H9 (cell line): ENCODE results near the gene DGKD. TPM values are rescaled to one million over a fixed set of nuclear protein-coding genes. Genes with fewer than 3 reads are reported as not detected.

Source experiments
- DNase-seq: peaks from one replicate; pipeline ENCODE4 v3.0.0-alpha.2; 2017
- H2AFZ ChIP-seq: one replicate; pipeline ENCODE4 v1.6.1; 2013; ENCODE audit warnings: mild to moderate bottlenecking, low read length, control low read depth, moderate library complexity
- H2AK5ac ChIP-seq: 2 replicates; pipeline ENCODE4 v1.6.1; 2013; ENCODE audit warnings: low read length, control low read depth, mixed read lengths; ENCODE audit not compliant: insufficient read length
- H2BK120ac ChIP-seq: one replicate; pipeline ENCODE4 v1.6.1; 2013; ENCODE audit warnings: low read depth, mild to moderate bottlenecking, low read length, control low read depth, inconsistent platforms; ENCODE audit not compliant: poor library complexity, severe bottlenecking
- H2BK12ac ChIP-seq: 2 replicates; pipeline ENCODE4 v1.6.1; 2013; ENCODE audit warnings: low read length, control low read depth, mixed read lengths, low read depth; ENCODE audit not compliant: insufficient read length
- H2BK15ac ChIP-seq: 2 replicates; pipeline ENCODE4 v1.6.1; 2013; ENCODE audit warnings: low read depth, low read length, control low read depth
- H2BK20ac ChIP-seq: one replicate; pipeline ENCODE4 v1.6.1; 2013; ENCODE audit warnings: low read depth, mild to moderate bottlenecking, low read length, control low read depth, inconsistent platforms; ENCODE audit not compliant: poor library complexity, severe bottlenecking
- H2BK5ac ChIP-seq: 2 replicates; pipeline ENCODE4 v1.6.1; 2013; ENCODE audit warnings: low read length, control low read depth, mixed read lengths; ENCODE audit not compliant: insufficient read length
- H3K14ac ChIP-seq: 2 replicates; pipeline ENCODE4 v1.6.1; 2013; ENCODE audit warnings: low read length, control low read depth; ENCODE audit not compliant: insufficient read depth
- H3K18ac ChIP-seq: 2 replicates; pipeline ENCODE4 v1.6.1; 2013; ENCODE audit warnings: low read depth, mild to moderate bottlenecking, mixed read lengths, low read length, control low read depth; ENCODE audit not compliant: insufficient read length
- H3K23ac ChIP-seq: 2 replicates; pipeline ENCODE4 v1.6.1; 2013; ENCODE audit warnings: low read length, control low read depth, mixed read lengths, low read depth; ENCODE audit not compliant: insufficient read length
- H3K23me2 ChIP-seq: 2 replicates; pipeline ENCODE4 v1.6.1; 2013; ENCODE audit warnings: low read depth, mild to moderate bottlenecking, mixed read lengths, low read length, control low read depth; ENCODE audit not compliant: insufficient read length, poor library complexity, severe bottlenecking
- H3K27ac ChIP-seq: 2 replicates; pipeline ENCODE4 v1.5.1; 2013; ENCODE audit warnings: low read length, control low read depth, mixed read lengths, low read depth; ENCODE audit not compliant: insufficient read length
- H3K27me3 ChIP-seq: 2 replicates; pipeline ENCODE4 v1.6.1; 2013; ENCODE audit warnings: low read length, control low read depth, inconsistent platforms; ENCODE audit not compliant: insufficient read depth
- H3K4ac ChIP-seq: 2 replicates; pipeline ENCODE4 v1.6.1; 2013; ENCODE audit warnings: low read depth, mild to moderate bottlenecking, control low read depth, inconsistent platforms, low read length, moderate library complexity
- H3K4me1 ChIP-seq: 2 replicates; pipeline ENCODE4 v1.6.1; 2013; ENCODE audit warnings: low read length, control low read depth, inconsistent platforms; ENCODE audit not compliant: insufficient read depth
- H3K4me2 ChIP-seq: 2 replicates; pipeline ENCODE4 v1.6.1; 2013; ENCODE audit warnings: low read length, control low read depth, mixed read lengths; ENCODE audit not compliant: insufficient read length, insufficient read depth
- H3K56ac ChIP-seq: 2 replicates; pipeline ENCODE4 v1.6.1; 2013; ENCODE audit warnings: low read depth, mild to moderate bottlenecking, mixed read lengths, low read length, control low read depth; ENCODE audit not compliant: insufficient read length
- H3K79me1 ChIP-seq: 2 replicates; pipeline ENCODE4 v1.6.1; 2013; ENCODE audit warnings: low read depth, mild to moderate bottlenecking, moderate library complexity, low read length, control low read depth, inconsistent platforms; ENCODE audit not compliant: insufficient read depth, poor library complexity, severe bottlenecking
- H3K79me2 ChIP-seq: 2 replicates; pipeline ENCODE4 v1.6.1; 2013; ENCODE audit warnings: low read length, control low read depth, inconsistent platforms; ENCODE audit not compliant: insufficient read depth
- H3K9ac ChIP-seq: 2 replicates; pipeline ENCODE4 v1.6.1; 2013; ENCODE audit warnings: low read length, control low read depth, mixed read lengths; ENCODE audit not compliant: insufficient read length; ENCODE audit errors: extremely low read depth
- H3K9me3 ChIP-seq: one replicate; pipeline ENCODE4 v1.6.1; 2013; ENCODE audit warnings: low read depth, low read length, inconsistent platforms; ENCODE audit not compliant: control insufficient read depth
- H3T11ph ChIP-seq: one replicate; pipeline ENCODE4 v1.6.1; 2013; ENCODE audit warnings: mild to moderate bottlenecking, low read length, control low read depth, inconsistent platforms
- H4K20me1 ChIP-seq: one replicate; pipeline ENCODE4 v1.6.1; 2013; ENCODE audit not compliant: control insufficient read depth, insufficient read length, insufficient read depth
- H4K5ac ChIP-seq: 2 replicates; pipeline ENCODE4 v1.6.1; 2013; ENCODE audit warnings: low read depth, mild to moderate bottlenecking, mixed read lengths, low read length, control low read depth; ENCODE audit not compliant: insufficient read length
- H4K8ac ChIP-seq: replicated peaks from 2 replicates; pipeline ENCODE4 v1.6.1; 2013; ENCODE audit warnings: low read length, control low read depth, mixed read lengths, low read depth; ENCODE audit not compliant: insufficient read length
- H4K91ac ChIP-seq: 2 replicates; pipeline ENCODE4 v1.6.1; 2013; ENCODE audit warnings: low read depth, mild to moderate bottlenecking, moderate library complexity, mixed read lengths, low read length, control low read depth; ENCODE audit not compliant: insufficient read length
- H3K27ac Mint-ChIP-seq, 3 experiments: 2 replicates in 2 of 3; 3 replicates in 1 of 3; pipeline ENCODE4 v1.8.0; 2020 to 2021; ENCODE audit warnings: mixed read lengths in 3 of 3, mild to moderate bottlenecking in 1 of 3, moderate library complexity in 1 of 3
- H3K27me3 Mint-ChIP-seq: 2 replicates; pipeline ENCODE4 v1.8.0; 2021; ENCODE audit warnings: low read depth, mild to moderate bottlenecking, moderate library complexity, mixed read lengths
- H3K36me3 Mint-ChIP-seq, 3 experiments: 2 replicates in 2 of 3; 3 replicates in 1 of 3; pipeline ENCODE4 v1.8.0; 2020 to 2021; ENCODE audit warnings: low read depth in 3 of 3, mixed read lengths in 3 of 3; ENCODE audit not compliant: insufficient read depth in 1 of 3
- H3K4me1 Mint-ChIP-seq, 2 experiments: 2 replicates each; pipeline ENCODE4 v1.8.0; 2020; ENCODE audit warnings: mixed read lengths in 2 of 2
- H3K4me3 Mint-ChIP-seq, 2 experiments: 2 replicates in 1 of 2; 3 replicates in 1 of 2; pipeline ENCODE4 v1.8.0; 2020 to 2021; ENCODE audit warnings: mild to moderate bottlenecking in 2 of 2, mixed read lengths in 2 of 2, moderate library complexity in 1 of 2
- H3K9me3 Mint-ChIP-seq, 2 experiments: 2 replicates in 1 of 2; 3 replicates in 1 of 2; pipeline ENCODE4 v1.8.0; 2020; ENCODE audit warnings: mild to moderate bottlenecking in 2 of 2, mixed read lengths in 2 of 2, moderate library complexity in 1 of 2
- WGBS: extraction: QIAGEN DNeasy Blood & Tissue Kit; methylation state at CpG from one replicate; pipeline ENCODE4 v1.1.7; 2013; ENCODE audit warnings: missing lambda C conversion rate, low lambda C conversion rate, mixed read lengths; ENCODE audit not compliant: insufficient read length; ENCODE audit errors: extremely low coverage; 5-methylcytosine and 5-hydroxymethylcytosine counted together
- total RNA-seq: library from RNA; stranded (reverse); gene quantifications from 2 replicates; pipeline ENCODE4 v1.2.1, GENCODE V29; 2021
- TF ChIP-seq, protein P1 (sequence below): fragments of 200-600 bp; sonication (generic); conservative IDR thresholded peaks from 3 replicates; pipeline ENCODE4 v1.8.0; 2021; ENCODE audit warnings: antibody characterized with exemption, mild to moderate bottlenecking

DGKD gene
- total RNA-seq, 1 experiment from 2014 or later = 20.7 TPM

DNA sequence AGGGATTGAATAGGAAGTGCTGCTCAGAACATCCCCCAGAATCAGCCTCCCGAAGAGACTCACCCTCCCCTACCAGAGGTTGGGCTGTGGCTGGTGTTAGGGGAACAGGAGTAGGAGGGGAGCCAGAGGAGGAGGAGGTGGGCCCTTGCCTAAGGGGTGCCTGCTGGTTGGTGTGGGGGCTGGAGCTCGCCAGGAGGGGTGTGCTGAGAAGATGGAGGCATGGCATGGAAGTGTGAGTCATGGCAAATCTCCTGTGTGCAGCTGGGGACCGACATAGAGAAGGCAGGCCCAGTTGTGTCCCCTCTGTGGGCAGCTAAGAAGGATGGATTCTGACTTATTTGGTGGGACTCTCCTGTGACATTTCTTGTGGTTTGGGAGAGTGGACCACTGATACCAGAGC lies 73.7 kb downstream of the DGKD start:
- Histone ChIP-seq H2AK5ac (no peak overlapping the region), H3K23ac (no peak overlapping the region), H3K4me1 (no peaks in the 10 kb centered on the region), H3K79me1 (no peaks in the 10 kb centered on the region), H3K4me2 (no peak overlapping the region), H4K91ac (no peak overlapping the region), H4K5ac (no peak overlapping the region), H2BK5ac (no peak overlapping the region), H3K9ac (no peak overlapping the region), H2AFZ (no peak overlapping the region), H3K14ac (no peak overlapping the region), H2BK12ac (no peak overlapping the region), H3T11ph (no peak overlapping the region), H3K23me2 (no peaks in the 10 kb centered on the region), H2BK20ac (no peak overlapping the region), H2BK120ac (no peak overlapping the region), H3K27me3 (no peaks in the 10 kb centered on the region), H2BK15ac (no peak overlapping the region), H3K18ac (no peak overlapping the region), H3K79me2 (no peaks in the 10 kb centered on the region), H3K4ac (no peak overlapping the region), H3K56ac (no peak overlapping the region), H4K8ac (no peak overlapping the region), H3K27ac (no peak overlapping the region), H3K9me3 (no peaks in the 10 kb centered on the region), H4K20me1 (no peaks in the 10 kb centered on the region)
- WGBS = no CpG with 5 or more reads among the region's 3 CpGs
- TF ChIP-seq, protein P1, sequence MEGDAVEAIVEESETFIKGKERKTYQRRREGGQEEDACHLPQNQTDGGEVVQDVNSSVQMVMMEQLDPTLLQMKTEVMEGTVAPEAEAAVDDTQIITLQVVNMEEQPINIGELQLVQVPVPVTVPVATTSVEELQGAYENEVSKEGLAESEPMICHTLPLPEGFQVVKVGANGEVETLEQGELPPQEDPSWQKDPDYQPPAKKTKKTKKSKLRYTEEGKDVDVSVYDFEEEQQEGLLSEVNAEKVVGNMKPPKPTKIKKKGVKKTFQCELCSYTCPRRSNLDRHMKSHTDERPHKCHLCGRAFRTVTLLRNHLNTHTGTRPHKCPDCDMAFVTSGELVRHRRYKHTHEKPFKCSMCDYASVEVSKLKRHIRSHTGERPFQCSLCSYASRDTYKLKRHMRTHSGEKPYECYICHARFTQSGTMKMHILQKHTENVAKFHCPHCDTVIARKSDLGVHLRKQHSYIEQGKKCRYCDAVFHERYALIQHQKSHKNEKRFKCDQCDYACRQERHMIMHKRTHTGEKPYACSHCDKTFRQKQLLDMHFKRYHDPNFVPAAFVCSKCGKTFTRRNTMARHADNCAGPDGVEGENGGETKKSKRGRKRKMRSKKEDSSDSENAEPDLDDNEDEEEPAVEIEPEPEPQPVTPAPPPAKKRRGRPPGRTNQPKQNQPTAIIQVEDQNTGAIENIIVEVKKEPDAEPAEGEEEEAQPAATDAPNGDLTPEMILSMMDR = no peak
- no peaks in the 10 kb centered on the region; a peak in 1 of 5 replicates for H3K9me3 Mint-ChIP-seq
- no peak overlapping the region for H3K4me3 Mint-ChIP-seq
- no peak overlapping the region for H3K27ac Mint-ChIP-seq
- H3K27me3 Mint-ChIP-seq = no peaks in the 10 kb centered on the region
- H3K4me1 Mint-ChIP-seq = peaks cover 8 to 10% of the 10 kb centered on the region in 2 experiments
- no peak for DNase-seq
- peaks cover 0 to 5% (median 2%) of the 10 kb centered on the region in 3 experiments; a peak in 2 of 7 replicates for H3K36me3 Mint-ChIP-seq
